ENCODE results near the gene EXOSC5. TPM values are rescaled to one million over a fixed set of nuclear protein-coding genes. Genes with fewer than 3 reads are reported as not detected.
A peak's percentile ranks its signal among the peaks of the same experiment; 100 is the strongest.
"Not testable (repeated sequence)": the region's sequence is repeated elsewhere in the genome, so short reads cannot be mapped to it uniquely, and the experiment has no call there.

Gene EXOSC5
- total and polyA plus RNA-seq, 10 of the 15 experiments (the other 5 are each of a cell fraction or from before 2014, with no cell fraction given): 15.8 to 123 (median 52.7) TPM

- no peak for TF ChIP-seq ZBTB40 (IDR thresholded peaks at IDR 0.05; ENCODE audit: borderline replicate concordance)
- TF ChIP-seq KDM1A (IDR thresholded peaks at IDR 0.05; ENCODE audit: borderline replicate concordance): no peak
Measured at GRCh38 chr19:41410336-41411054, 13.3 kb upstream of the EXOSC5 start (continued).

- SMC1A ChIA-PET (ENCODE audit: uncharacterized antibody, unreplicated experiment): interaction anchor here (1.2 to 1.9 kb wide), 2 partner anchors 29 to 39 kb away, joined by 4 to 6 read pairs; no protein-coding TSS in a partner anchor
- peak overlapping the region; percentile 3; the same call in 1 of the 2 replicates for H3K9ac ChIP-seq (ENCODE audit: control insufficient read depth, insufficient read depth, low read length)
- intact Hi-C loops (cut with micrococcal nuclease; ENCODE audit: unreplicated experiment): no loop called here
- peaks cover 18% of the 10 kb centered on the region for H3K4me1 ChIP-seq (ENCODE audit: control insufficient read depth, insufficient read depth, low read length)
- no peaks in the 10 kb centered on the region for H3K9me3 ChIP-seq (replicated peaks; ENCODE audit: control insufficient read depth, insufficient read depth, low read length)
- POLR2A ChIA-PET: interaction anchor here (0.5 to 1.2 kb wide), 2 partner anchors 11 to 28 kb away, joined by 3 read pairs; no protein-coding TSS in a partner anchor
- H3K27me3 ChIP-seq (replicated peaks in 1 of 2; ENCODE audit: control insufficient read depth in 2 of 2, insufficient read depth in 2 of 2, low read length in 1 of 2): no peaks in the 10 kb centered on the region
- FAIRE-seq (no peak), DNase-seq (ENCODE audit: low read depth, low spot score) (no peak), ATAC-seq (peak; percentile 45)
- no peaks in the 10 kb centered on the region for H4K20me1 ChIP-seq (ENCODE audit: control insufficient read depth, insufficient read depth)
- CTCF ChIA-PET: interaction anchor here (1.1 to 1.5 kb wide), 4 partner anchors 10 to 154 kb away, joined by 3 to 7 read pairs (median 4); partner anchors contain the start of gene DMAC2
- peaks cover 0 to 3% of the 10 kb centered on the region in 2 experiments; a peak in 3 of 4 replicates for H3K36me3 ChIP-seq (ENCODE audit: control insufficient read depth in 2 of 2, insufficient read depth in 2 of 2, low read length in 1 of 2)
- RAD21 ChIA-PET (ENCODE audit: unreplicated experiment): no interaction called here
- no peak for TF ChIP-seq PAX8 (IDR thresholded peaks at IDR 0.05)
- no peak for TF ChIP-seq ASH2L (IDR thresholded peaks at IDR 0.05; ENCODE audit: borderline replicate concordance, low read depth)
- no peak for TF ChIP-seq BCL11A (IDR thresholded peaks at IDR 0.05; ENCODE audit: low read depth, low read length)
- TF ChIP-seq HDAC2 (IDR thresholded peaks at IDR 0.05): no peak
- TF ChIP-seq EZH2 (IDR thresholded peaks at IDR 0.05; ENCODE audit: borderline replicate concordance, control insufficient read depth, low read depth, low read length): no peak
- TF ChIP-seq MLLT1 (IDR thresholded peaks at IDR 0.05): no peak
- peak overlapping the region; percentile 71 for H3K4me2 ChIP-seq (ENCODE audit: control insufficient read depth, insufficient read depth)
- peak overlapping the region; percentile 85 for H3K27ac ChIP-seq (ENCODE audit: control insufficient read depth, insufficient read depth)
- in situ Hi-C loops (cut with MboI): no loop called here
- no peak overlapping the region for H2AFZ ChIP-seq (ENCODE audit: control insufficient read depth, low read depth, low read length)
- BruUV-seq (replicated peaks): no TSS peak
- peaks cover 5% of the 10 kb centered on the region for H3K79me2 ChIP-seq (ENCODE audit: control insufficient read depth, insufficient read depth, low read length)
- H3K4me3 ChIP-seq: no peak overlapping the region
- 74% methylated on average over 4 of the region's 4 CpGs for WGBS (ENCODE audit: insufficient coverage, insufficient replicate concordance, low lambda C conversion rate, missing lambda C conversion rate)
Measured at GRCh38 chr19:41409288-41409687, 12.1 kb upstream of the EXOSC5 start.

- WGBS (ENCODE audit: insufficient coverage, insufficient replicate concordance, low lambda C conversion rate, missing lambda C conversion rate): 74% methylated on average over 5 of the region's 5 CpGs
- H4K20me1 ChIP-seq (ENCODE audit: control insufficient read depth, insufficient read depth); H3K79me2 ChIP-seq (ENCODE audit: control insufficient read depth, insufficient read depth, low read length); intact Hi-C loops (cut with micrococcal nuclease; ENCODE audit: unreplicated experiment); H3K9me3 ChIP-seq (replicated peaks; ENCODE audit: control insufficient read depth, insufficient read depth, low read length); BruUV-seq (replicated peaks); FAIRE-seq; DNase-seq (ENCODE audit: low read depth, low spot score); H3K36me3 ChIP-seq (ENCODE audit: control insufficient read depth in 2 of 2, insufficient read depth in 2 of 2, low read length in 1 of 2); H2AFZ ChIP-seq (ENCODE audit: control insufficient read depth, low read depth, low read length); H3K9ac ChIP-seq (ENCODE audit: control insufficient read depth, insufficient read depth, low read length); in situ Hi-C loops (cut with MboI); ATAC-seq; H3K4me3 ChIP-seq; H3K27me3 ChIP-seq (replicated peaks in 1 of 2; ENCODE audit: control insufficient read depth in 2 of 2, insufficient read depth in 2 of 2, low read length in 1 of 2): not testable (repeated sequence)
- Histone ChIP-seq H3K4me1 (ENCODE audit: control insufficient read depth, insufficient read depth, low read length) (peaks cover 18% of the 10 kb centered on the region), H3K27ac (ENCODE audit: control insufficient read depth, insufficient read depth) (peak overlapping the region; percentile 85), H3K4me2 (ENCODE audit: control insufficient read depth, insufficient read depth) (peak overlapping the region; percentile 71; the same call in 1 of the 2 replicates)
- ChIA-PET POLR2A (interaction anchor here (0.8 to 1.4 kb wide), 3 partner anchors 10 to 31 kb away, joined by 3 to 4 read pairs (median 3); no protein-coding TSS in a partner anchor), RAD21 (ENCODE audit: unreplicated experiment) (interaction anchor here (0.6 to 1.3 kb wide), 5 partner anchors 23 to 140 kb away, joined by 3 to 4 read pairs (median 3); partner anchors contain the start of gene B9D2), CTCF (interaction anchor here (0.6 to 1.5 kb wide), 6 partner anchors 10 to 697 kb away, joined by 3 to 7 read pairs (median 4); partner anchors contain the start of gene DMAC2), SMC1A (ENCODE audit: uncharacterized antibody, unreplicated experiment) (interaction anchor here (0.8 to 1.9 kb wide), 5 partner anchors 10 to 40 kb away, joined by 3 to 6 read pairs (median 5); partner anchors contain the start of gene DMAC2)
Measured at GRCh38 chr19:41408846-41409245, 11.7 kb upstream of the EXOSC5 start.

Data from GM12878 (cell line).